Activated CD8-positive, alpha-beta memory T cell treated with anti-CD3 and anti-CD28 coated beads, Interleukin-2, amount 50 U/mL, for 24 hours (primary cell): Measurements from ENCODE around the gene MTA1.

ENCODE experiments used
- DNase-seq: peaks from one replicate; pipeline ENCODE4 v3.0.0-alpha.2; 2020; ENCODE audit errors: extremely low read depth

The MTA1 gene

DNA sequence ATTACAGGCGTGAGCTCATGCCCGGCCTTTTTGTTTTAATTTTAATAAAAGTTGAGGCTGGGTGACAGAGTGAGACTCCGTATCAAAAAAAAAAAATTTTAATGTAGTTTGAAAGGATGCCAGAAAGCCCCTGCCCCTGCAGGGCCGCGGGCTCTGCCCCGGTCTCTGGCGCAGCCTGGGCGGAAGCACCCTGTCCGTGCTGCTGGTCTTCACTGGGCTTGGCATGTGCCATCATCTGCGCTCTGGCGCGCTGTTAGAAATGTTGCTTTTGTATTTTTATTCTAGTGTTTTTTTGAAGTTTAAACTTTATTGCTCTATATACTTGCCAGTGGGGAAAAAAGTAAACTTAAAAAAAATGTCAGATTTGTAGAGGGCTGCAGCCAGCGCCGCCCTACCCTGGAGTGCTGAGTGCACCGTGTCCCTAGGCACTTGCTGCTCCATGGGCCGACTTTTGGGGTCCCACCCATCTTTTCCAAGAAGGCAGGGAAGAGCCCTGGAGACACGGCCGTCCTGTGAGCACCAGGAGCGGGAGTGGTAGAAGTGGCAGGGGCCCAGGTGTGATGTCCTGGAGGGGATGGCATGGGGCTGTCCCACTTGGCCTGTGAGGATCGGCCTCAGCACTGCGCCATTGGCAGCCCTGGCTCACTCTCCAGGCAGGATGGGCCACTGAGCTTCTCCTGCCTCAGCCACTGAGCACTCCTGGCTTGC is 4.0 kb downstream of the MTA1 start:
- DNase-seq = no peak

DNA sequence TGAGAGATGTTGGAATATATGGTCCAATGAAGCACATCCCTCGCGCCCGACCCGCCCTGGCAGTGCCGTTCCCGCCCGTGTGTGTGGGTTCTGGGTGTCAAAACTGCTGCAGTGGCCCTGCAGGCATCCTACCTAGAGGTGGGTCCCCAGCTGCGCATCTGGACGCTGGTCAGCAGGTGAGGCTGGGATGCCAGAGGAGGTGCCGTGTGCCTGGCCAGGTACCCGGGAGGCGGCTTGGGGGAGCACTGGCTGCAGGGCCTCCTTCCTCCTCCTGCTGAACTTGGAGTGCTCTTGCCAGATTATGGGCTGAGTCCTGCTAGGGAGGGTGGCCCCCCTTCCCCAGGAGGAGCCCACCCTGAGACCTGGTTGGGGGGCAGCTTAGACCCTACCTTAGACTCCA is 5.2 kb downstream of the MTA1 start:
- no peak for DNase-seq

DNA sequence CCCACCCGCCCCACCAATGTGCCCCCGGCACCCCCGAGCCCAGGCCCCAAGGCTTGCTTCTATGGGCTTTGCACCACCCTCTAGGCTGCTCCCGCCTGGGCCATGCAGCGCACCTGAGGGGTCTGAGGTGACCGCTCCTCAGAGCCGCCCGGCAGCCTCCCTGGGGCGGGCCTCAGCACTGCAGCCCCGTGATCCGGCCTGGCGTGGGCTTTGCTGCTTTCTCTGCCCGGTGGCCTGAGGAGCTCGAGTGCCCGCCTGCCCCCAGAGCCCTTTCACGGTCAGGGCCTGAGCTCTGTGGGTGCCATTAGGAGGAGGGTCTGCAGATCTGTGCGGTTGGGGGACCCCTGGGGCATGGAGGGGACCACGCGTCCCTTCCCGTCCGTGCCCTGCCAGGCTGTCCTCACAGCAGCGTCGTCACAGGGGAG is 6.2 kb downstream of the MTA1 start:
- no peak for DNase-seq

DNA sequence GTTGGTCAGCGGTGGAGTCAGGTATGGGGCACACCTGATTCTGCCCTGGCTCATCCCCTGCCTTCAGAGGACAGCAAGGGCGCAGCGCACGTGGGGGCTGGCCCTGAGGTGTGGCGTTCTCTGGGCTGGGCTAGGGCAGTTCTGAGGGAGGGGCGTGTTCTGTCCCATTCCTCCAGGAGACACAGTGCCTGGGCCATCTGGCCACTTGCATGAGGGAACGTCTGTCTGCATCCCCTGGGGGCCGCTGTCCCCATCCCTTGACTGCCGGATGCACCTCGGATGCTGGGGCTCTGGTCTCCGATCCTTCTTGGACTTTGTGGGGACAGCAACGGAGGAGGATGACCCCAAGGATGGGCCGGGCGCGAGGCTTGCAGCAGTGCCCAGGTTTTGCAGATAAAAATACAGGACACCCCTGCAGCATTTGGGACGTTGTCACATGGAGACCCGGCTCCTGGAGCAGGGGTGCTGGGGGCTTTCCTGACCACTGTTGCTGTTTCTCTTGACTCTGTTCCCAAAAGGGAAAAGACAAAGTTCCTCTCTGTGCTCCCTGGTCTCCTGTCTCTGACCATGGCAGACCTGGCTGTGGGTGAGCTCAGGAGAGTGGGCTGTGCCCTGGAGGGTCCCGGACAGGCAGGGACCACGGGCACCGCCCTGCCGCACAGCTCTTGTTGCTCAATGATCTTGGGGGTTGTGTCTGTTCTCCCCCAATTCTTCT is 6.9 kb downstream of the MTA1 start:
- no peak for DNase-seq

DNA sequence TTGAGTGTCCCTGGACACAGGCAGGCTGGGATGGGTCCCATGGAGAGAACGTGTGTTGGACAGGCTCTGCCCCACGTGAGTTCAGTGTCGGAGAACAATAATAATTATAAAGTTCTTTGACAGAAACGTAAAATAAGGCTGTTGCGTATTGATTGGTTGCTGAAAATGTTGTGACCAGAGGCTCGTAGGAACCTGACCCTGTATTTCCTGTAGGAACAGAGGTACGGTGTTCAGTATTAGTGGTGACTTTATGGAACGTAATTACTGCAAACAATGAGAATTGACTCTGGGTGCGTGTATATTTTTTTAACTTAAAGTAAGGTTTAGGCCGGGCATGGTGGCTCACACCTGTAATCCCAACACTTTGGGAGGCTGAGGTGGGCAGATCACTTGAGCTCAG is 7.8 kb downstream of the MTA1 start:
- DNase-seq = no peak

DNA sequence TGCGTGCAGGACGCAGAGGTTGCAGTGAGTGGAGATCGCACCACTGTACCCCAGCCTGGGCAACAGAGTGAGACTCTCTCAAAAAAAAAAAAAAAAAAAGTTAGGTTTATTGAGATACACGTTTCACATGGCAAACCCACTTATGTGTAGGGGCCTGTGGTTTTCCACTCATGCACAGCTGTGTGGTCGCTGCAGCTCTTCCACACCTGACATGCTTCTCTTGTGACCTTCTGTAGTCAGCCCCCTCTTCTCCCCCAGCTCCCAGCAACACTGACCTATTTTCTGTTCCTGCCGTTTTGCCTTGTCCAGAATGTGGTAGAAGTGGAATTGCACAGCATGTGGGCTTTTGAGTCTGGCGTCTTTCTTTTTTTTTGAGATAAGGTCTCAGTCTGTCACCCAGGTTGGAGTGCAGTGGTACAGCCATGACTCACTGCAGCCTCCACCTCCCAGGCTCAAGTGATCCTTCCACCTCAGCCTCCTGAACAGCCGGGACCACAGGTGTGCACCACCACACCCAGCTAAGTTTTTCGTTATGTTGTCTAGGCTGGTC is 8.4 kb downstream of the MTA1 start:
- no peak for DNase-seq

DNA sequence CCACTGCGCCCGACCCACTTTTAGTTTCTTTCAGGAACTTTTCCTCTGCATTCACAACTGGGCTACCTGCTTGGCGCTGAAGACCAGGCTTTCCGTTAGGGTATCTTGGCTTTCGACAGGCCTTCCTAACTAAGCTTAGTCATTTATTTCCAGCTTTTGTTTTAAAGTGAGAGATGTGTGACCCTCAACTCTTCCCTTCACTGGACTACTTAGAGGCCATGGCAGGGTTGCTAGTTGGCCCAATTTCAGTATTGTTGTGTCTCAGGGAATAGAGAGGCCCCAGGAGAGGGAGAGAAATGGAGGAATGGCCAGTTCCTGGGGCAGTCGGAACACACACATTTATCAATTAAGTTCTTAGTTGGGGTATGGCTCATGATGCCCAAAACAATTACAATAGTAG is 10.4 kb downstream of the MTA1 start:
- DNase-seq = no peak

DNA sequence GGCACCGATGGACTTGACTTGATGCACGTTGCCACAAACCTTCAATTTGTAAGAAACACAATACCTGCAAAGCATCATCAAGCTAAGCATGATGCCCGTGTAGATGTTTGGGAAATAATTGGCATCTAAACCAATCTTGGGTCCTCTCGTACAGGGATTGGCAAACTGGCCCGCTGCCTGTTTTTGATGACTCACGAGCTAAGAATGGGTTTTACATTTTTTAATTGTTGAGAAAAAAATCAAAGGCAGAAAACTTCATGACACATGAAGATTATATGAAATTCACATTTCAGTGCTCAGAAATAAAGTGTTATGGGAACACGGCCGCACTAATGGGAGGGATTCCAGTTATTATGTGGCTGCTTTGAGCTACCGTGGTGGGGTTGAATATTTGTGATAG is 10.9 kb downstream of the MTA1 start:
- no peak for DNase-seq

- DNase-seq = no peak
Observed at GRCh38 chr14:105431256-105431655, 11.6 kb downstream of the MTA1 start.

DNA sequence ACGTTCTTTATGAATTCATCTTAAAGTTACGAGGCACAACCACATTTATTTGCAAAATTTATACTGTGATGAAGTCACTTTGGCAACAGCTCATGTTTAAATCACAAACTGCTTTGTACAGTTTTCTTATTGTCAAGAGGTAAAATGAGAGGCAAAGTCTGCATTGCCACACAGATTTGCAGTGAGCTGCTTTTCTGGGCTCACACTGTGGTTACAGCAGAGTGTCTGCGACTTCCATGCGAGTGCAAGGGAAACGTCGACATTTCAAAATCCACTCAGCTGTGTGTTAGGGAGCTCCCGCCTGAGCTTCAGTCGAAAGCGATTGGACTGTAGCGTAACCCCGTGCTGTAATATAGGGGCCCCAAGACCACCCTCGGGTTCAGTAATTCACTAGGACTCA is 13.0 kb downstream of the MTA1 start:
- no peak for DNase-seq

- no peak for DNase-seq
Observed at GRCh38 chr14:105433161-105433605, 13.6 kb downstream of the MTA1 start.

DNA sequence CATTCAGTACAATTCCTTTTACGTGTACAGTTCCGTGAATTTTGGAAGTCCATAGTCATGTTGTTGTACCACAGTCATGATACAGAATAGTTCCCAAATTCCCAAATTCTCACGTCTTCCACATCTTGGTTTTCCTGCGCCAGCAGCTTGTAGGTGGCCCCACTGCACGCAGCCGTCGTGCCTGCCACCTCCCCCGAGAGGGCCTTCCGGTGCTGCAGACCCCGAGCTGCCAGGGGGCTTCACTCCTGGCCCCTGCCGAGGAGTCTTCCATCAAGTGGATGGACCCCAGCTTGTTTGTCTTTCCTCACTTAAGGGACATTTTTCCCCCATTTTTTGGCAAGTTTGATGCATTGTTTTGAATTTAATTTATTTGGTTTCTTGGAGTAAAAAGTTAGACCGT is 16.8 kb downstream of the MTA1 start:
- no peak for DNase-seq

- DNase-seq = no peak
Observed at GRCh38 chr14:105436891-105437722, 17.5 kb downstream of the MTA1 start.

GRCh38 chr14:105437723-105438500 is 18.3 kb downstream of the MTA1 start:
- no peak for DNase-seq

GRCh38 chr14:105439179-105439578 is 19.6 kb downstream of the MTA1 start:
- DNase-seq = no peak

- DNase-seq = no peak
Observed at GRCh38 chr14:105439710-105440553, 20.3 kb downstream of the MTA1 start.

DNA sequence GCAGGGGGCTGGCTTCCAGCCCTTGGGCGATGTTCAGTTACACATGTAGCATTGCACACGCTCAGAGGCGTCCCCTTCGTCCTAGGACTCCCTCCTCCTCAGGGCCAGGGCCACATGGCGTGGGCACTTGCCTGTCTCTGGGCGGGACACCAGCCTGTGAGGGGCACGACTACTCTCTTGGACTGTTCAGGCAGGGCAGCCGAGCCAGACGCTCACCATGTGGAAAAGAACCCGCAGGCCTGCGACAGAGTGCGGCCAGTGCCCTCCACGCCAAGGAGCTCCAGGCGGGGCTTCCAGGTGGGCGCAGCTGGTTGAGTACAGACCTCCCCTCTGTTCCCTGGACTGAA is 20.9 kb downstream of the MTA1 start:
- DNase-seq = no peak

DNA sequence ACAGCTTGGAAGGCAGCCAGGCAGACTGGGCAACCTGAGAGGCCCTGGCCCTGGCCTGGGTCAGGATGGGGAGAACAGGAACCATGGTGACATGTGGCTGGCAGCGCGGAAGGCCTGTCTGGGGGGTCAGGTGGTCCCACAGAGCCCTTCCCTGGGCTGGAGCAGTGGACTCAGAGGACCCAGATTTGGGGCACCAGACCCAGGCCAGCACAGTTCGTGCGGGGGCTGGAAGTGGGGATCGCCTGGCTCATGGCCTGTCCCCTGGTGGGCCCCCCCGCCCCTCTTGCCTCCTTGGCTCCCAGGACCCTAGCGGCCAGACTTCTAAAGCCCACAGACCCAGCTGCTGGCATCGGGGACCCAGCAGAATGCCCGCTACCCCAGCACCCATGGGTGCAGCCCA is 21.4 kb downstream of the MTA1 start:
- no peak for DNase-seq

DNA sequence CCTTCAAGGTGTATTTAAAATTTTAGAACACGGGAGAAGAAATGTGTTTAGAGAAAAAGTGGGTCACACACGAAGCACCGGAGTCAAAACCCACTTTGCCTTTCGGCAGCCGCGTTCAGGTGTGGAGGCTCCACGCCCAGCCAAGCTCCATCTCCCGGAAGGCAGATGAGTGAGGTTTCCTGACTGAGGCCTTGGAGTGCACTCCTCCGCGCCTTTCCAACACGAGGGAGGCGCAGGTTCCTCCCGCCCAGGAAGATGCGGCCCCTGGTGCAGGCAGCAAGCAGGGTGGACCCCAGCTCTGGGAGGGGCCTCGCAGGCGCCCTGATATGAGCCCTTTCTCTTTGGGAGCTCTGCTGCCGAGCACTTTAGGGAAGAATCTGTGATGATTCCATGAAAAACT is 22.5 kb downstream of the MTA1 start:
- DNase-seq = no peak

DNA sequence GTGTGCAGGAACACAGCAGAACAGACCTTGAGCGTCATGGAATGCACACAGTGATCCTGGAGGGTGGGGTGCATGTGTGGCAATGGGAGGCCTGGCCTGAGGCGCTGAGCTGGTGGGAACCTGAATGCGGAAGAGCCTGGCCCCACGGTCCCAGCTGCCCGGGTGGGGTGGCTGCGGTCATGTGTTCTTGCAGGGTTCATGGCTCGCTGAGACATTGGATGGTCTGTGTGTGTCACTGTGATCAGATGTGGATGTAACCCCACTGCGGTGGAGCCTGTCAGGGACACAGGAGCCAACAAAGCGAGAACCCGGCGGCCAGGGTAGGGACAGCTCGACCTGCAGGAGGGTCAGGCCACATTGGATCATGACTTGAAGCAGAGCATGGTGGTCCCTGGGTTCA is 23.2 kb downstream of the MTA1 start:
- no peak for DNase-seq

- no peak for DNase-seq
Observed at GRCh38 chr14:105444859-105445258, 25.2 kb downstream of the MTA1 start.
